ENCODE results near the gene JAKMIP1. TPM values are rescaled to one million over a fixed set of nuclear protein-coding genes. Genes with fewer than 3 reads are reported as not detected.

The JAKMIP1 gene
- total and polyA plus RNA-seq, 2 of the 13 experiments (the other 11 are each of a cell fraction or from before 2014, with no cell fraction given), result not detected

GRCh38 chr4:6119507-6120020, 80.8 kb downstream of the JAKMIP1 start:
- WGBS (ENCODE audit: low lambda C conversion rate), result 30% methylated on average over 5 of the region's 5 CpGs
- DNase-seq (ENCODE audit: low spot score) (no peak), ATAC-seq (no peak), FAIRE-seq (no peak)
- H3K4me3 ChIP-seq (replicated peaks in 1 of 3; ENCODE audit: insufficient read depth in 1 of 3, low read depth in 2 of 3, low read length in 3 of 3), result no peak overlapping the region
- no peaks in the 10 kb centered on the region for H3K9me3 ChIP-seq (ENCODE audit: low read length)
- BruUV-seq (replicated peaks), result no TSS peak
- H2AFZ ChIP-seq (ENCODE audit: low read length), result no peak overlapping the region
- POLR2A ChIA-PET, result no interaction called here
- no peaks in the 10 kb centered on the region for H3K36me3 ChIP-seq (replicated peaks in 1 of 2; ENCODE audit: control insufficient read depth in 1 of 2, insufficient read depth in 2 of 2, low read length in 2 of 2)
- TF ChIP-seq ZFP36 (IDR thresholded peaks at IDR 0.05; ENCODE audit: borderline replicate concordance, low read depth, low read length, partially characterized antibody) (no peak), ZFP82 (CRISPR knock-in tag; IDR thresholded peaks at IDR 0.05; ENCODE audit: borderline replicate concordance) (no peak), ONECUT2 (CRISPR knock-in tag; IDR thresholded peaks at IDR 0.05) (no peak), ZNF576 (CRISPR knock-in tag; IDR thresholded peaks at IDR 0.05) (no peak), ZNF484 (CRISPR knock-in tag; IDR thresholded peaks at IDR 0.05; ENCODE audit: borderline replicate concordance, low read depth) (no peak), THAP11 (CRISPR knock-in tag; IDR thresholded peaks at IDR 0.05) (no peak), GFI1 (CRISPR knock-in tag; IDR thresholded peaks at IDR 0.05; ENCODE audit: borderline replicate concordance) (no peak), HINFP (CRISPR knock-in tag; IDR thresholded peaks at IDR 0.05; ENCODE audit: low read depth) (no peak), ZNF276 (CRISPR knock-in tag; IDR thresholded peaks at IDR 0.05; ENCODE audit: low read depth) (no peak), ZNF652 (CRISPR knock-in tag; IDR thresholded peaks at IDR 0.05; ENCODE audit: borderline replicate concordance, low read depth) (no peak), PHF20 (CRISPR knock-in tag; IDR thresholded peaks at IDR 0.05) (no peak), SOX5 (CRISPR knock-in tag; IDR thresholded peaks at IDR 0.05; ENCODE audit: borderline replicate concordance) (no peak)
- peaks cover 0 to 8% of the 10 kb centered on the region in 2 experiments; a peak in 2 of 5 replicates for H3K27me3 ChIP-seq (ENCODE audit: control insufficient read depth in 1 of 2, insufficient read depth in 2 of 2, low read length in 2 of 2)
- no peak overlapping the region for H3K27ac ChIP-seq (ENCODE audit: extremely low read length, insufficient read depth, low read length)
- H3K79me2 ChIP-seq (ENCODE audit: insufficient read depth, low read length), result no peaks in the 10 kb centered on the region
- H3K9ac ChIP-seq (ENCODE audit: insufficient read depth, low read depth, low read length), result no peak overlapping the region
- in situ Hi-C loops (cut with HindIII; ENCODE audit: extremely low pct_ligation_motif_present, low pct_unique_long_range_greater_than_20kb) (no loop called here), intact Hi-C loops (cut with micrococcal nuclease; ENCODE audit: unreplicated experiment) (no loop called here)
- H3K4me1 ChIP-seq (ENCODE audit: insufficient read depth, low read length), result no peaks in the 10 kb centered on the region
- CTCF ChIA-PET (ENCODE audit: low intra/inter-chr PET ratio, low total read pairs), result no interaction called here
- no peaks in the 10 kb centered on the region for H4K20me1 ChIP-seq (ENCODE audit: insufficient read depth, low read length)
- no peak overlapping the region for H3K4me2 ChIP-seq (ENCODE audit: low read depth, low read length)
